ENCODE results near the gene GANAB.

GRCh38 chr11:62656796-62657429 lies 10.5 kb upstream of the GANAB start:
- TF ChIP-seq POLR2A (IDR thresholded peaks at IDR 0.05) (no peak), CTCF (IDR thresholded peaks at IDR 0.05) (no peak)
